ENCODE data around the gene PJA2. TPM values are rescaled to one million over a fixed set of nuclear protein-coding genes. Genes with fewer than 3 reads are reported as not detected.

PJA2 gene
- total and polyA plus RNA-seq, 9 of the 15 experiments (the other 6 are each of a cell fraction or from before 2014, with no cell fraction given) = 25.1 to 82.1 (median 50.1) TPM

DNA sequence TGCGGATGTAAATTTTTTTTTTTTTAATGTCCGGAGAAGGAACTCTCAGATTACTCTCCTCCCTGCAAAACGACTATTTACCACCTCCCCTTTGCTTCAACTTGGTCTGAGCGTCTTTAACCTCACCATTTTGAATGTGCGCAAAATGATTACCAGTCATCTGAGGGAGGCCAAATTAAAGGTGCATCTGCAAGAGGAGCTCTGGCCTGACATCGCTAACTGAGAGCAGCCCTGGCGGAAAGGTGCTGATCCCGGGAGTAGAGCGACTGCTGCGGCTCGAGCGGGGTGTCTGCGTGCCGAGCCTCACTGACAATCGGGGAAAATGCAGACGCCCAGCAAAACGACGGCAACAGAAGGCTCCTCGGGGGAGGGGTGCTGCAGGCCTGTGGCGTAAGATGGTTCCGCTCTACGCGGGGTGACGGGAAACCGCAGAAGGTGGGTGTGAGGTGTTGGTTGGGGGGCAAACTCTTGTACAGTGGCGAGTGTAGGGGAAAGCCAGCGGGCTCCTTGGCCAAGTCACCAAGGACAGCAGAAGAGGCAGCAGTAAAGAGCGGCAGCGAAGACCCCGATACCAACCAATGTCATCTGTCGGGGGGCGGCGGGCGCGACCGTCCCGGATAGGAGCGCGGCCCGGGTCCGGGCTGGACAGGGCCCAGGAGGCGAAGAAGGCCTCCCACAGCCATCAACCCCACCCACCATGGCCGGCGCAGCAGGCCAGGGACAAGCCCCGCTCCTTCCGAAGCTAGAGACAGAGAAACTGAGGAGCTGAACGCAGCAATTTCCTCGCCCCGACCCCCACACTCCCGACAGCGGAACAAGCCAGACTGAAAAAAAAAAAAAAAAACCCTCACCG is 557 bp downstream of the PJA2 start (continued):
- TF ChIP-seq ZNF318 (IDR thresholded peaks at IDR 0.05; ENCODE audit: borderline replicate concordance in 1 of 2, low read depth in 1 of 2) (no peak), ZNF507 (tag; conservative IDR thresholded peaks at IDR 0.05) (no peak), SP2 (IDR thresholded peaks at IDR 0.05; ENCODE audit: extremely low read depth, low read depth, low read length, poor library complexity, severe bottlenecking) (no peak), THRA (IDR thresholded peaks at IDR 0.05) (no peak), POLR2AphosphoS2 (IDR thresholded peaks at IDR 0.05; ENCODE audit: low read length) (no peak), SRF (CRISPR knock-in tag; IDR thresholded peaks at IDR 0.05) (no peak), U2AF2 (optimal IDR thresholded peaks at IDR 0.05; ENCODE audit: low read depth, low read length) (no peak), MAFF (IDR thresholded peaks at IDR 0.05; ENCODE audit: low read length) (no peak), ZNF398 (CRISPR knock-in tag; IDR thresholded peaks at IDR 0.05) (no peak)
- TF ChIP-seq, protein P1, sequence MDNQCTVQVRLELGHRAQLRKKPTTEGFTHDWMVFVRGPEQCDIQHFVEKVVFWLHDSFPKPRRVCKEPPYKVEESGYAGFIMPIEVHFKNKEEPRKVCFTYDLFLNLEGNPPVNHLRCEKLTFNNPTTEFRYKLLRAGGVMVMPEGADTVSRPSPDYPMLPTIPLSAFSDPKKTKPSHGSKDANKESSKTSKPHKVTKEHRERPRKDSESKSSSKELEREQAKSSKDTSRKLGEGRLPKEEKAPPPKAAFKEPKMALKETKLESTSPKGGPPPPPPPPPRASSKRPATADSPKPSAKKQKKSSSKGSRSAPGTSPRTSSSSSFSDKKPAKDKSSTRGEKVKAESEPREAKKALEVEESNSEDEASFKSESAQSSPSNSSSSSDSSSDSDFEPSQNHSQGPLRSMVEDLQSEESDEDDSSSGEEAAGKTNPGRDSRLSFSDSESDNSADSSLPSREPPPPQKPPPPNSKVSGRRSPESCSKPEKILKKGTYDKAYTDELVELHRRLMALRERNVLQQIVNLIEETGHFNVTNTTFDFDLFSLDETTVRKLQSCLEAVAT (IDR thresholded peaks at IDR 0.05) = peak; percentile 65 to 78; a peak in 3 of 4 replicates
